Lung (tissue), 12 donors: ENCODE measurements around the gene TTC28. TPM values are rescaled to one million over a fixed set of nuclear protein-coding genes. Genes with fewer than 3 reads are reported as not detected.

Experiments used
- ATAC-seq: fragments of 200-7000 bp; cut with Tn5 transposase; one replicate; pipeline ENCODE4 v1.9.1; 2020; ENCODE audit warnings: moderate number of reproducible peaks; ENCODE audit not compliant: insufficient read depth, low FRiP score
- DNase-seq, 3 donors: peaks; one replicate each; pipeline ENCODE4 v3.0.0-alpha.2; 2013 to 2017
- H3K27ac ChIP-seq, 2 donors: one replicate each; pipeline ENCODE4 v1.5.1; 2013; ENCODE audit warnings: mild to moderate bottlenecking in 2 of 2, moderate library complexity in 2 of 2, control low read depth in 1 of 2, inconsistent platforms in 1 of 2, low read depth in 1 of 2, low read length in 1 of 2
- H3K27me3 ChIP-seq, 3 donors: one replicate each; pipeline ENCODE4 v1.5.1; 2013; ENCODE audit warnings: low read length in 2 of 3; ENCODE audit not compliant: control insufficient read depth in 3 of 3, insufficient read depth in 3 of 3
- H3K36me3 ChIP-seq, 4 donors: one replicate each; pipeline ENCODE4 v1.5.1; 2013; ENCODE audit warnings: low read length in 4 of 4, mild to moderate bottlenecking in 1 of 4, moderate library complexity in 1 of 4; ENCODE audit not compliant: control insufficient read depth in 4 of 4, insufficient read depth in 4 of 4
- H3K4me1 ChIP-seq, 5 donors: one replicate each; pipeline ENCODE4 v1.5.1; 2013; ENCODE audit warnings: low read length in 5 of 5, mild to moderate bottlenecking in 2 of 5, moderate library complexity in 1 of 5; ENCODE audit not compliant: control insufficient read depth in 5 of 5, insufficient read depth in 5 of 5
- H3K4me3 ChIP-seq: one replicate; pipeline ENCODE4 v1.5.1; 2013; ENCODE audit warnings: mild to moderate bottlenecking, control low read depth, moderate library complexity
- H3K9ac ChIP-seq, 2 donors: one replicate each; pipeline ENCODE4 v1.5.1; 2013; ENCODE audit warnings: low read length in 2 of 2, control low read depth in 1 of 2; ENCODE audit not compliant: insufficient read depth in 1 of 2
- H3K9me3 ChIP-seq, 4 donors: one replicate each; pipeline ENCODE4 v1.5.1; 2013; ENCODE audit warnings: low read length in 3 of 4, mild to moderate bottlenecking in 1 of 4, moderate library complexity in 1 of 4; ENCODE audit not compliant: control insufficient read depth in 4 of 4, insufficient read depth in 3 of 4
- CTCF ChIP-seq: IDR thresholded peaks from 2 replicates; pipeline ENCODE4 v1.5.1; 2012; ENCODE audit warnings: mild to moderate bottlenecking; ENCODE audit errors: control extremely low read depth, extremely low read depth
- WGBS, 2 donors: extraction: QIAGEN DNeasy Blood & Tissue Kit; methylation state at CpG; one replicate each; pipeline ENCODE4 v1.1.7; 2013; 5-methylcytosine and 5-hydroxymethylcytosine counted together
- polyA plus RNA-seq, 2 donors: library from polyadenylated mRNA; stranded (reverse); fragments of 200-250 nt; gene quantifications; one replicate each; pipeline ENCODE4 v1.2.1, GENCODE V29; 2013
- total RNA-seq, 2 donors: library from RNA; depleted of rRNA in 1 of 2; stranded (reverse); fragments of >200 nt in 1 of 2; gene quantifications; one replicate each; pipeline ENCODE4 v1.2.1, GENCODE V29; 2014 to 2021
- donor health status: control.
- donor health status: control.
- donor health status: Bipolar disorder and iron deficiency.
- donor health status: healthy.
- donor health status: DM: yes; HTN: yes; CAD: no.

Gene TTC28
- total and polyA plus RNA-seq, 4 donors = 4.7 to 72.2 (median 24.8) TPM

GRCh38 chr22:28183078-28183860, 496.4 kb downstream of the TTC28 start:
- no peak for TF ChIP-seq CTCF
- Histone ChIP-seq H3K4me1 (peaks cover 0 to 16% (median 9%) of the 10 kb centered on the region in 5 donors), H3K9ac (no peak overlapping the region), H3K9me3 (no peaks in the 10 kb centered on the region), H3K36me3 (no peaks in the 10 kb centered on the region), H3K27ac (no peak overlapping the region), H3K27me3 (no peaks in the 10 kb centered on the region), H3K4me3 (no peak overlapping the region)
- no peak for ATAC-seq
- DNase-seq = peak in 1 of 3 donors; percentile 40
- 68 to 80% methylated on average over 4 of the region's 4 CpGs for WGBS, 2 donors

- Histone ChIP-seq H3K27me3 (no peaks in the 10 kb centered on the region), H3K27ac (no peak overlapping the region), H3K4me1 (peaks cover 0 to 13% (median 9%) of the 10 kb centered on the region in 5 donors), H3K9me3 (no peaks in the 10 kb centered on the region), H3K36me3 (no peaks in the 10 kb centered on the region), H3K9ac (no peak overlapping the region), H3K4me3 (no peak overlapping the region)
- ATAC-seq (no peak), DNase-seq (no peak)
- TF ChIP-seq CTCF = no peak
- WGBS, 2 donors = 93% methylated on average over 1 of the region's 1 CpG
These were observed 498.6 kb downstream of the TTC28 start for GRCh38 chr22:28180804-28181731.

GRCh38 chr22:28179392-28179791, 500.2 kb downstream of the TTC28 start:
- H3K27me3 ChIP-seq = no peaks in the 10 kb centered on the region
- no peaks in the 10 kb centered on the region for H3K36me3 ChIP-seq
- H3K9me3 ChIP-seq = no peaks in the 10 kb centered on the region
- H3K4me3 ChIP-seq = no peak overlapping the region
- DNase-seq = no peak
- WGBS, 2 donors = 86 to 97% methylated on average over 4 of the region's 4 CpGs
- ATAC-seq = no peak
- no peak for TF ChIP-seq CTCF
- H3K9ac ChIP-seq = no peak overlapping the region
- H3K4me1 ChIP-seq = peaks cover 0 to 13% (median 9%) of the 10 kb centered on the region in 5 donors
- no peak overlapping the region for H3K27ac ChIP-seq
